ENCODE results near the gene ZNF879. TPM values are rescaled to one million over a fixed set of nuclear protein-coding genes. Genes with fewer than 3 reads are reported as not detected.

The ZNF879 gene
- total RNA-seq (6.2 and 7.1 TPM in 2 replicates), polyA plus RNA-seq (1.5 and 1.8 TPM in 2 replicates), polyA minus RNA-seq (ENCODE audit: low replicate concordance) (not detected in 2 replicates)
- 1.2 and 1.4 TPM in 2 replicates for polyA plus RNA-seq (2012)

GRCh38 chr5:179023528-179024189 lies at the start of gene ZNF879:
Gene ZNF879 (plus strand): TSS chr5:179023804. CDS start chr5:179025005, 1,201 bp downstream.
- no peaks in the 10 kb centered on the region for H3K9me3 ChIP-seq (ENCODE audit: control insufficient read depth, insufficient read depth, low read depth, low read length)

GRCh38 chr5:178981381-178981780 lies 42.2 kb upstream of the ZNF879 start:
- H3K27ac ChIP-seq (ENCODE audit: insufficient read depth, low read length): no peak overlapping the region
- no peak for DNase-seq (ENCODE audit: low read depth in 2 of 2)
- no peaks in the 10 kb centered on the region for H3K4me1 ChIP-seq (ENCODE audit: control insufficient read depth, extremely low read depth, insufficient read depth, low read length)
- H3K9ac ChIP-seq (ENCODE audit: insufficient read depth, low read length): no peak overlapping the region
- TF ChIP-seq CTCF (conservative IDR thresholded peaks at IDR 0.05 in 1 of 2, IDR thresholded peaks at IDR 0.05 in 1 of 2; ENCODE audit: low read depth in 1 of 2, low read length in 2 of 2): no peak
- TF ChIP-seq EZH2 (IDR thresholded peaks at IDR 0.05; ENCODE audit: low read length, missing control alignments): no peak
- no peak overlapping the region for H2AFZ ChIP-seq (ENCODE audit: low read length)
- no peaks in the 10 kb centered on the region for H3K79me2 ChIP-seq (ENCODE audit: control insufficient read depth, insufficient read depth, low read length)
- no peaks in the 10 kb centered on the region for H4K20me1 ChIP-seq (ENCODE audit: control insufficient read depth, extremely low read depth, insufficient read depth, low read length)
- no peaks in the 10 kb centered on the region for H3K27me3 ChIP-seq (ENCODE audit: control insufficient read depth, insufficient read depth, low read length)
- H3K9me3 ChIP-seq (ENCODE audit: control insufficient read depth, insufficient read depth, low read depth, low read length): no peaks in the 10 kb centered on the region
- no peaks in the 10 kb centered on the region for H3K36me3 ChIP-seq (ENCODE audit: control insufficient read depth, insufficient read depth, low read length)
- no peak overlapping the region for H3K4me2 ChIP-seq (ENCODE audit: extremely low read depth, insufficient read depth, low read length)
- H3K4me3 ChIP-seq (replicated peaks in 1 of 4; ENCODE audit: control extremely low read depth in 1 of 4, insufficient read depth in 1 of 4, low read depth in 3 of 4, low read length in 4 of 4): no peak overlapping the region

More at GRCh38 chr5:179023528-179024189, at the start of gene ZNF879:
- Histone ChIP-seq H3K27ac (ENCODE audit: insufficient read depth, low read length) (peak within 1 kb of the TSS; percentile 58), H3K4me2 (ENCODE audit: extremely low read depth, insufficient read depth, low read length) (peak within 1 kb of the TSS; percentile 89), H4K20me1 (ENCODE audit: control insufficient read depth, extremely low read depth, insufficient read depth, low read length) (no peaks in the 10 kb centered on the region), H3K36me3 (ENCODE audit: control insufficient read depth, insufficient read depth, low read length) (peaks cover 3% of the 10 kb centered on the region), H3K9ac (ENCODE audit: insufficient read depth, low read length) (peak within 1 kb of the TSS; percentile 75), H3K4me1 (ENCODE audit: control insufficient read depth, extremely low read depth, insufficient read depth, low read length) (no peaks in the 10 kb centered on the region), H2AFZ (ENCODE audit: low read length) (peak within 1 kb of the TSS; percentile 90), H3K4me3 (replicated peaks in 1 of 4; ENCODE audit: control extremely low read depth in 1 of 4, insufficient read depth in 1 of 4, low read depth in 3 of 4, low read length in 4 of 4) (peak within 1 kb of the TSS; percentile 68 to 92 (median 76)), H3K27me3 (ENCODE audit: control insufficient read depth, insufficient read depth, low read length) (no peaks in the 10 kb centered on the region), H3K79me2 (ENCODE audit: control insufficient read depth, insufficient read depth, low read length) (no peaks in the 10 kb centered on the region)
- TF ChIP-seq EZH2 (IDR thresholded peaks at IDR 0.05; ENCODE audit: low read length, missing control alignments): no peak
- TF ChIP-seq CTCF (conservative IDR thresholded peaks at IDR 0.05 in 1 of 2, IDR thresholded peaks at IDR 0.05 in 1 of 2; ENCODE audit: low read depth in 1 of 2, low read length in 2 of 2): no peak
- DNase-seq (ENCODE audit: low read depth in 2 of 2): peak; percentile 96 to 97

GRCh38 chr5:178982941-178983340 lies 40.7 kb upstream of the ZNF879 start:
- no peak for TF ChIP-seq EZH2 (IDR thresholded peaks at IDR 0.05; ENCODE audit: low read length, missing control alignments)
- TF ChIP-seq CTCF (conservative IDR thresholded peaks at IDR 0.05 in 1 of 2, IDR thresholded peaks at IDR 0.05 in 1 of 2; ENCODE audit: low read depth in 1 of 2, low read length in 2 of 2): no peak
- Histone ChIP-seq H3K4me1 (ENCODE audit: control insufficient read depth, extremely low read depth, insufficient read depth, low read length) (no peaks in the 10 kb centered on the region), H3K4me3 (replicated peaks in 1 of 4; ENCODE audit: control extremely low read depth in 1 of 4, insufficient read depth in 1 of 4, low read depth in 3 of 4, low read length in 4 of 4) (no peak overlapping the region), H3K9me3 (ENCODE audit: control insufficient read depth, insufficient read depth, low read depth, low read length) (no peaks in the 10 kb centered on the region), H3K27me3 (ENCODE audit: control insufficient read depth, insufficient read depth, low read length) (no peaks in the 10 kb centered on the region), H3K9ac (ENCODE audit: insufficient read depth, low read length) (no peak overlapping the region), H3K36me3 (ENCODE audit: control insufficient read depth, insufficient read depth, low read length) (no peaks in the 10 kb centered on the region), H2AFZ (ENCODE audit: low read length) (no peak overlapping the region), H3K79me2 (ENCODE audit: control insufficient read depth, insufficient read depth, low read length) (no peaks in the 10 kb centered on the region), H3K4me2 (ENCODE audit: extremely low read depth, insufficient read depth, low read length) (no peak overlapping the region), H4K20me1 (ENCODE audit: control insufficient read depth, extremely low read depth, insufficient read depth, low read length) (no peaks in the 10 kb centered on the region), H3K27ac (ENCODE audit: insufficient read depth, low read length) (no peak overlapping the region)
- no peak for DNase-seq (ENCODE audit: low read depth in 2 of 2)
